A172 (cell line): ENCODE measurements around the gene RAB5B. TPM values are rescaled to one million over a fixed set of nuclear protein-coding genes. Genes with fewer than 3 reads are reported as not detected.
A peak's percentile ranks its signal among the peaks of the same experiment; 100 is the strongest.
"Not testable (repeated sequence)": the region's sequence is repeated elsewhere in the genome, so short reads cannot be mapped to it uniquely, and the experiment has no call there.

Experiments
- DNase-seq: peaks from one replicate; pipeline ENCODE4 v3.0.0-alpha.2; 2015; ENCODE audit warnings: low spot score
- total RNA-seq: library from RNA; depleted of rRNA; stranded (reverse); fragments of >200 nt; shearing (Covaris generic); gene quantifications from 2 replicates; pipeline ENCODE4 v1.2.3, GENCODE V29; 2014

The RAB5B gene
- total RNA-seq, 1 experiment from 2014 or later, result 47.8 TPM

DNA sequence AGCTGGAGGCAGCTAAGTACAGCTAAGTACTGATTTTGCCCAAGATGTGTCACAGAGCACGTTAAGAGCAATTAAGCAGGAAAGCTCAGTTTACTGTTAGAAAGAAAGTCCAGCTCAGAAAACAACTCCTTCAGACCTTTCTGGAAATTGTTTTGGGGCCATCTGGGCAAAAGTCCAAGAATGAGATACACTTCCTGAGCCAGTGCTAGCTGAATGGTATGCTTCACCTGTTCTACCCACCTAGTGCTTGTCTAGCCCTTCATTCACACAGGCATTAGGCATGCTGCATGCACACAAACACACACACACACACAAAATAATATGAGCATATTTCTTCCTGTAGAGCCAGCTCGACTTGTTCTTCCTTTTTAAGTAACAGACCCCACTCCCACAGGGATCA lies 40.3 kb downstream of the RAB5B start:
- no peak for DNase-seq

DNA sequence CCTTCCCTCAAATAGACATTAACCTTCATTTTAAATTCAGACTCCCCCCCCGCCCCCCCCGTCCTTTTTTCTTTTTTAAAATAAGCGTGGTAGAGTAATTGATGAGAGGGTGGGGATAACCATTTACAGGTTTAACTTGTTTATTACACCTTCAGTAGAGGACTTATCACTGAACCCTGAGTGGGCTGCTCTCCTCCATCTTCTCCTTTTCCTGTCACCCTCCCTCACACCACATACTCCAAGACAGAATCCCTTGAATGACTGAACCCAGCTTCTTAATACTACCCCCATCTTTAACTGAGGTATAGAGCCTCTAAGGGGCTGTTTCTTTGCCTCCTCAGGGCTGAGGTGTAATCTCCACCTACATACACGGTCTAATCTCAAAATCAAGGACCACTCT lies 43.3 kb downstream of the RAB5B start:
- DNase-seq, result no peak

DNA sequence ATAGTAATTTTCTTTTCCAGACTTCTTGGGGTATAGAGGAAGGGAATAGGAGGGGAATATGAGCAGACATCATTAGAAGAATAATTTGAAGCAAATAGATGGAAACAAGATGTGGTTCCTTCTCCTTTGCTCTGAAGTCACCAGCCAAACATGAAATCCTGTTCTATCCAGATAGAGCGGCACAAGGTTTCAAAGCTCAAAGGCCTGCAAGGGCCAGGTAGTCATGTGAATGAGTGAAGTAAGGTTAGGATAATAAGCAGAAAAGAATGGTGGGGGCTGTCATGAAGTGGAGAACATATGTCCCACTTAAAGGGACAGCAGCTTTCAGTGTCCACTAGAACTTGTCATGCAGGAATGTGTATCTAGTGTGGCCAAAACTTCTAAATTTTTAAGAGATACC lies 44.5 kb downstream of the RAB5B start:
- no peak for DNase-seq

DNA sequence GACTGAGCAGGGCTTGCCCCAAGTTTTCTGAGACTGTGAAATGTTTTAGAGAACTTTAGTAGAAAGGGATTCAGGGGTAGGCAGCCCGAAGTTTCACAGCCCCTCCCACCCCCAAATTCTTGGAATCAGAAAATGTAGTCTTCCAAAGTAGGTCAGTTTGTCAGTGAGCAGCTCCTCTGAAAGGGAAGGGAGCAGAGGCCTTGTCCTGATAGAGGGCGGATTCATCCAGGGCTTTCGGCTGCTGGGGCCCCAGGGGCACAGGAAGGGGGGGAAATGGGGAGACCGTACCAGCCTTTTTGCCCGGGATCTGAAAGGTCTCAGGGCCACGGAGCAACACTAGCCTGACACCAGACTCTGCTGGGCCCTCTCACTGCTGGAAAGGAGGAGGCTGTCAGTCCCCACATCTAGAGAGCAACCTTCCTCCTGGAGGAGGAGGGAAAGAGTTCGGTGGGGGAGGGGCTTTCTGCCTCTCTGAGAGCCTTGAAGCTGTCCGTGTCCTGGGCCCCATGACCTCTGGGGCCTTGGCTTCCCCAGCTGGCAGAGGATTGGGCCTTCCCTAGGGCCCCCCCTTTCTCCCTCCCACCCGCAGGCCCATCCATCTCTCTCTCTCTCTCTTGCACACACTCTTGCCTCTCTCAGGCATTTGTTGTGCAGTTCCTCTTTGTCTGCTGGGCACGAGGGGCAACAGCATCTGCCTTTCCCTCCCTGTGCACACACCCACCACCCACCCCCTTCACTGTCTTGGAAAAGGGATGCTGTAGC lies 46.7 kb downstream of the RAB5B start, which contains the start of gene IKZF4:
IKZF4 (plus strand) TSS at position 621 of the 762 bp plus-strand sequence. CDS start 451 bp downstream, outside the sequence.
- no peak for DNase-seq

DNA sequence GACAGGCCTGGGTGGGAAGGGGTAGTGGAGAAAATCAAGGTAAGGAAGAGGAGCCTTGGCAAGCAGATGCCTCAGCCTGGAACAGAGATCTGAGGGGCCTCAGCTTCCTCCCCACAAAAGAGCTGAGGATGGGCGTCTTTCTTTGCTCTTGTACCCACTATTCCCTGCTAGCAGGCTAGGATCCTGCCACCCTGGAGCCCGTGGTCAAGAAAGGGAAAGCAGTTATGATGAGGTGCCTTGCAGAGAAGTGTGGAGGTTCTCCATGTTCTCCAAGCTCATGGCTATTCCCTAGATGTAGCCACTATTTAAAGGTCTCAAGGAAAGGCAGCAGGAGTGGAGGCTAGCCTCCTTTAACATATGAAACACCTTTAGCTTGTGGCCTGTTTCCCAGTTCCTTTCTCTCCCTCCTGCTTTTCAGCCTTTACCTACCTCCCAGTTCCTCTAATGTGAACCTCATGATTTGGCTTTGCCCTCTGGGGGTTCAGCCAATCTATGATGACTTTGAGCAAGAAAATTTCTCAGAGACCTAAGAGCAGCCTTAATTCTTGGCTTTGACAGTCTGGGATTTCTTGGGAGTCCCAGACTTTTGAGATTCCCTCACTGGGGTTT lies 48.1 kb downstream of the RAB5B start:
- DNase-seq, result no peak

DNA sequence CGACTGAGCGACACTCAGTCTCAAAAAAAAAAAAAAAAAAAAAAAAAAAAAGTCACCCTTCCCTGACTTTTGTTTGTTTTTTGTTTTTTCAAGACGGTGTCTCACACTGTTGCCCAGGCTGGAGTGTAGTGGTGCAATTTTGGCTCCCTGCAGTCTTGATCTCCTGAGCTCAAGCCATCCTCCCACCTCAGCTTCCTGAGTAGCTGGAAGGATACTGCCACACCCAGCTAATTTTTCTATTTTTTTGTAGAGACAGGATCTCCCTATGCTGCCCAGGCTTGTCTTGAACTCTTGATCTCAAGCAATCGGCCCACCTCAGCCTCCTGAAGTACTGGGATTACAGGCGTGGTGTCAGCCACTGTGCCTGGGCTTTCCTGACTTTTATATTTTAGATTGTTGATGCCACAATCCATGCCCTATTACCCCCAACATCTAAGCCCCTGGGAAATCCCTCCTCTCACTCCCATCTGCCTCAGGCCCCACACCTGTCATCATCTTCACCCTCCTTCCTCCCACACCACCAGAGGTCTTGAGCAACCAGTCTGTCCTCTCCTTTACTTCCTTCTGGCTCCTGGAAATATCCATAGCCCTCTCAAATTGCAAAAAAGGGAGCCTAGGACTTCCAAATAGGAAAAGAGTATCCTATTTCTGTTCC lies 54.8 kb downstream of the RAB5B start:
- DNase-seq, result no peak

DNA sequence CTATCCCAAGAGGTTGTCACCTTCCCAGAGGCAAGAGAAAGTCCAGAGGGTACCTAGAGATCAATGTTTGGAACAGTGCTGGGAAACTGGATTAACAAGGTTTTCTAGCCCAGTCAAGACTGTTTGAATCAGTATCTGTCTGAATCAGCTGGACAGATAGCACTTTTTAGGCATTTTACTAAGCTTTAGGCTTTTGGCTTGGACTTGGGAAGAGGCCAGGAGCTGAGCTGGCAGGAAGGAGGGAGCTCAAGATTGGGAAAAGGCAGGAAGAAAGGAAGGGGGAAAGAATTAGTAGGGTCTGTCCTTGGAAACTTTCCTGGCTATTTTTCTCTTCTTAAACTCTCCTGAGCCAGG lies 55.3 kb downstream of the RAB5B start:
- no peak for DNase-seq

DNA sequence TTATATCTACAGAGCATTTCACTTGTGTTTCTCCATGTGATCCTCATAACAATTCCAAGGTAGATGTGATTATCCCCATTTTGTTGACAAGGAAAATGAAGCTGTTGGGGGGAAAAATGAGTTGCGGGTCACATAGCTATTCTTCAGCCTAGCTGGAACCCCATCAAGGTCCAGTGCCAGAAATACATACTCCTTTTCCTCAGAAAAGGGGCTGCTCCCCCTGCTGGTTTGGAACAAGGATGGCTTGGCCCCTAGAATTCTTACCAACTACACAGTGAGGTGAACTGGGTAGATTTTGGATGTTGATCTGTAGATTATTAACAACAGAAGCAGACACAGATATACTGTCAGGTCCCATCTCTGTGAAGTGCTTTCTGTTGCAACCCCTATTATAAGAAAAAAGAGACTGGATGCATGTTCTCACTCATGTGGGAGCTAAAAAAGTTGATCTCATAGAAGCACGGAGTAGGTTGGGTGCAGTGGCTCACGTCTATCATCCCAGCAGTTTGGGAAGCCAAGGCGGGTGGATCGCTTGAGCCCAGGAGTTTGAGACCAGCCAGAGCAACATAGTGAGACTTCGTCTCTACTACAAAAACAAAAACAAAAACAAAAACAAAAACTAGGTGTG lies 55.9 kb downstream of the RAB5B start:
- no peak for DNase-seq

DNA sequence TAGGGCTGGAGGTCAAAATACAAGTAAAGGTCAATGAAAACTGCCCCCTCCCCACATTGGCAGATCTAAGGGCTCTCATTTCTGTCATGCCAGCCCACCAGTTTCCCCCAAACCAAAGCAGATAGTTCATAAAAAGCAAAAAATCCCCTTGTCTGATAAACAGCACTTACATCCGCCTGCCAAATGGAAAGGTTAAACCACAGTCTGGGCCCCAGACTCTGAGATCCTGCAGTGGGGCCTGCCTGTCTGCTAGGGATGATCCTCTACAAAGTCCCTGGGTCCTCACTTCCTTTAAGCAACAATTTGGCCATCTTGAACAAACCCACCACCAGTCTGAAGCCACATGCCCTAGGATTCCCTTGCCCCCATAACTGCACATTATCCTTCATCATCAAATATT lies 58.1 kb downstream of the RAB5B start:
- DNase-seq, result no peak

DNA sequence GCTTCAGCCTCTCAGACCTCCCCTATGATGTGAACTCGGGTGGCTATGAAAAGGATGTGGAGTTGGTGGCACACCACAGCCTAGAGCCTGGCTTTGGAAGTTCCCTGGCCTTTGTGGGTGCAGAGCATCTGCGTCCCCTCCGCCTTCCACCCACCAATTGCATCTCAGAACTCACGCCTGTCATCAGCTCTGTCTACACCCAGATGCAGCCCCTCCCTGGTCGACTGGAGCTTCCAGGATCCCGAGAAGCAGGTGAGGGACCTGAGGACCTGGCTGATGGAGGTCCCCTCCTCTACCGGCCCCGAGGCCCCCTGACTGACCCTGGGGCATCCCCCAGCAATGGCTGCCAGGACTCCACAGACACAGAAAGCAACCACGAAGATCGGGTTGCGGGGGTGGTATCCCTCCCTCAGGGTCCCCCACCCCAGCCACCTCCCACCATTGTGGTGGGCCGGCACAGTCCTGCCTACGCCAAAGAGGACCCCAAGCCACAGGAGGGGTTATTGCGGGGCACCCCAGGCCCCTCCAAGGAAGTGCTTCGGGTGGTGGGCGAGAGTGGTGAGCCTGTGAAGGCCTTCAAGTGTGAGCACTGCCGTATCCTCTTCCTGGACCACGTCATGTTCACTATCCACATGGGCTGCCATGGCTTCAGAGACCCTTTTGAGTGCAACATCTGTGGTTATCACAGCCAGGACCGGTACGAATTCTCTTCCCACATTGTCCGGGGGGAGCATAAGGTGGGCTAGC lies 60.9 kb downstream of the RAB5B start:
- no peak for DNase-seq

DNA sequence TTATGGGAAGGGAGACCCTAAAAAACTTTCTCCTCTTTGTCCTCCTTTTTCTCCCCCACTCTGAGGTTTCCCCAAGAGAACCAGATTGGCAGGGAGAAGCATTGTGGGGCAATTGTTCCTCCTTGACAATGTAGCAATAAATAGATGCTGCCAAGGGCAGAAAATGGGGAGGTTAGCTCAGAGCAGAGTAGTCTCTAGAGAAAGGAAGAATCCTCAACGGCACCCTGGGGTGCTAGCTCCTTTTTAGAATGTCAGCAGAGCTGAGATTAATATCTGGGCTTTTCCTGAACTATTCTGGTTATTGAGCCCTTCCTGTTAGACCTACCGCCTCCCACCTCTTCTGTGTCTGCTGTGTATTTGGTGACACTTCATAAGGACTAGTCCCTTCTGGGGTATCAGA lies 63.3 kb downstream of the RAB5B start:
- no peak for DNase-seq

DNA sequence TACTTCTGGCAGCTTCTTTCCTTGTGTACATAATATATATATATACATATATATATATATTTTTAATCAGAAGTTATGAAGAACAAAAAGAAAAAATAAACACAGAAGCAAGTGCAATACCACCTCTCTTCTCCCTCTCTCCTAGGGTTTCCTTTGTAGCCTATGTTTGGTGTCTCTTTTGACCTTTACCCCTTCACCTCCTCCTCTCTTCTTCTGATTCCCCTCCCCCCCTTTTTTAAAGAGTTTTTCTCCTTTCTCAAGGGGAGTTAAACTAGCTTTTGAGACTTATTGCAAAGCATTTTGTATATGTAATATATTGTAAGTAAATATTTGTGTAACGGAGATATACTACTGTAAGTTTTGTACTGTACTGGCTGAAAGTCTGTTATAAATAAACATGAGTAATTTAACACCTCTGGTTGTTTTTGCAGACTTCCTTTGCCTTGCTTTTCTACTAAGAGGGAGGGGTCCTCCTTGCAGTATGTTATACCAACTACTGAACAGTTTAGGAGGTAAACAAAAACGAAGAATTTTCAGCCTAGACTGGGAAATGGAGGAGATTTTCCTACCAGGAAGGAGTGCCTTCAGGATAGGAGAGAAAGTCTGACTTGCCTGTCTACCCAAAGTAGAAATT lies 64.3 kb downstream of the RAB5B start:
- DNase-seq, result no peak

DNA sequence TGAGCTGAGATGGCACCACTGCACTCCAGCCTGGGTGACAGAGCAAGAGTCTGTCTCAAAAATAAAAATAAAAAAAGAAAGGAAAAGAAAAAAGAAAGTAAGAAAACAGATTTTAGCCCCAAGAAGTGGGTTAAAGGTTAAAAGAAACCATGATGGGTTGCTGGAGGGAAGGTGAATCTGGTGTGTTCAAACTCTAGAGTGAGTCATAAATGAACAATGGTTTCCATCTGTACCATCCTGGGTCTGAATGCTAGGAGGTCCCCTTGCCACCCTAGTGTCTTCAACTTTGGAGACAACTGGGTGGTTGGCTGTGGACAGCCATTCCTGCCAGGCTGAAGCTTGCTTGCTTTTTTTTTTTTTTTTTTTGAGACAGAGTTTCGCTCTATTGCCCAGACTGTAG lies 66.3 kb downstream of the RAB5B start:
- DNase-seq, result no peak

DNA sequence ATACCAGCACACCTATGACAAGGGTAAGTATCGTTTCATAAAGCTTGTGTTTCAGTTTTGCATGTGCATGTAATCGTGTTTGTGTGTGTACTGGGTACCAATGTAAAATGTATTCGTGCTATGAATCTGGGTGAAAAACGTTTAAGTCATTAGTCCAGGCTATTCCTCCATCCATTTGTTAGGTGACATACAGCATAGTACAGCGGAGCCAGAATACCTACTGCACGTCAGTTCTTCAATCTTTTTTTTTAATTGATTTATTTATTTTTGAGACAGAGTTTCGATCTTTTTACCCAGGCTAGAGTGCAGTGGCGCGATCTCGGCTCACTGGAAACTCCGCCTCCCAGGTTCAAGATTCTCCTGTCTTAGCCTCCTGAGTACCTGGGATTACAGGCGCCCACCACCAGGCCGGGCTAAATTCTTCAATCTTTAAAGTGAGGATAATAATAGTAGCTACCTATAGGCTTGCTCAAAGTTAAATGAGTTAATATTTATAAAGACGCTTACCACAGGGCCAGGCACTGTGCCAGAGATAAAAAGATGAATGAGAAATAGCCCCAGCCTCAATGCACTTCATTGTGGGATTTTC lies 67.2 kb downstream of the RAB5B start:
- DNase-seq, result no peak

DNA sequence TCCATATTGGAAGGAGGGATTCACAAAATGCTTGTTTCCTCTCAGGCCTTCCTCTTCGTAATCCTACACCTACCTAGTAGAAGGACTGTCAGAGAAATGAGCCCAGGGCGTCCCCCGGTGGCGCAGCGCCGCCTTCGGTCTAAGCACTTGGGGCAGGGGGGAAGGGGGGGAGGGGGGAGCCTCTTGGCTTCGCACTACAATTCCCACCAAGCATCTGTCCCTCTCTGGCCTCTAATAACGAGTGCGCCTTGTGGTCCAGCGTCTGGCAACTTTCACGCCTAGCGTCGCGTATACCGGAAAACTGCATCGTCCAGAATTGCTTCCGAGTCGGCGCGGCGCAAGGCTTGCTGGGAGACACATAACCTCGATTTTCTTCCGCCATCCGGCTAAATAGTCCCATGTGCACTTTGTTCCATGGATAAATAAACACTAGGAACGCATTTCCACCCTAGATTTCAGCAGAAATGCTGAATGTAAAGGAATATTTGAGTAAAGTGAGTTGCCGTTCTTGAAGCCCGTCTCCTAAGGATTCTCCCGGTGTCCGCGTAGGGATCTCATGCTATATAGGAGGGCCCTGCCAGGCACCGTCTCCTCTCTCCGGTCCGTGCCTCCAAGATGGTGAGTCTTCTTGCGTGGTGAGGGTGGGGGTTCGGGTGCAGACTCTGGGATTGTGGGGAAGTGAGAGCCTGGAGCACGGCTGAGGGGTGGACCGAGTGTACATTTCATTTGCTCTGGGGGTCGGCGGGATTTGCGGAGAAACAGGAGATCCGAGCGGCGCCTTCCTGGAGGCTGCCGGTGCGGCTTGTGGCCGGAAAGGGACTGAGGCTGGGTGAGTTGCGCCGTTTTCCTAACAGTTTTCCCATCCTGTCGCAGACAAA lies 67.9 kb downstream of the RAB5B start, which contains the start of gene RPS26:
RPS26 (plus strand) TSS at position 367 of the 878 bp plus-strand sequence; CDS start at position 616, 249 bp downstream.
- peak; percentile 93 for DNase-seq

DNA sequence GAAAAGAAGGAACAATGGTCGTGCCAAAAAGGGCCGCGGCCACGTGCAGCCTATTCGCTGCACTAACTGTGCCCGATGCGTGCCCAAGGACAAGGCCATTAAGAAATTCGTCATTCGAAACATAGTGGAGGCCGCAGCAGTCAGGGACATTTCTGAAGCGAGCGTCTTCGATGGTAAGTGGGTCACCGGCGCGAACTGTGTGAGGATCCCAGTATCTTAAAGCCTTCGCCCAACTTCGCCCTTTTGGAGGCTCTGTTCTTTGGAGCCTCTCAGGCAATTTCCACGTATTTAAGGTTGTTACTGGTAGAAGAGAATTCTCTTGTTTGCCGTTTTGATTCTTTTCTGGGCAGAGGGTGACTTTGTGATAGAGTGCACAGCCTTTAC lies 68.5 kb downstream of the RAB5B start:
- not testable (repeated sequence) for DNase-seq

DNA sequence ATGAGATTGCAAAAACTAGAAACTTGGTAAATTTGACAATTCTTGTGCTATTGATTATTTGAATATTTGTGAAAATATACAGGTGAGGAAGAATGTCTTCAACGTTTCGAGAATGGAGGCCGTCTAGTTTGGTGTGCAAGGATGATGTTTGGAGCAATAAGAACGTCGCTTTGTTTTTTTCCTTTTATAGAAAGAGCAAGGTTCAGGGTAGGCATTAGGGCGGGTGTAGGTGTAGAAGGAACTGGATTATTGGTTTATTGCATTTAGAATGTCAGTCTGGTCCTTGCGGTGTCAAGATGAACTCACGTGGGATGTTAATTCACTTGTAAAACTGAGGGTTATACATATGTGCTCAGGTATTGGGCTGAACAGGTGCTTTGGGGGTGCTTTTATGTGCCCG lies 69.0 kb downstream of the RAB5B start:
- DNase-seq, result no peak
